Measurements from ENCODE around the gene HSD17B2. TPM values are rescaled to one million over a fixed set of nuclear protein-coding genes. Genes with fewer than 3 reads are reported as not detected.

Gene HSD17B2
- total and polyA plus RNA-seq, 2 of the 4 experiments (the other 2 are of a cell fraction) = 0.12 to 0.18 TPM

- no TSS peak for BruUV-seq (replicated peaks)
- H3K36me3 ChIP-seq (ENCODE audit: control insufficient read depth, insufficient read depth, low read length) = no peaks in the 10 kb centered on the region
- H3K27me3 ChIP-seq (ENCODE audit: control insufficient read depth, insufficient read depth, low read length) = no peaks in the 10 kb centered on the region
- intact Hi-C loops (cut with micrococcal nuclease) (loop anchor here (2.0 kb wide), 1 partner anchor 42 kb away; no protein-coding TSS in a partner anchor), dilution Hi-C loops (cut with HindIII; ENCODE audit: low sequenced_read_pairs, unreplicated experiment) (no loop called here), in situ Hi-C loops (cut with MboI; ENCODE audit: low sequenced_read_pairs) (no loop called here)
- H2AK5ac ChIP-seq (ENCODE audit: low read depth, low read length) = no peak overlapping the region
- no peak overlapping the region for H3K18ac ChIP-seq (ENCODE audit: low read depth, low read length)
- no peak overlapping the region for H3K14ac ChIP-seq (replicated peaks; ENCODE audit: low read depth, low read length)
- no peaks in the 10 kb centered on the region for H3K9me1 ChIP-seq (ENCODE audit: insufficient read depth, low read length)
- peak overlapping the region; percentile 90; the same call in 1 of the 2 replicates for H3K27ac ChIP-seq (ENCODE audit: insufficient read depth, low read length)
- no peak overlapping the region for H3K4ac ChIP-seq (ENCODE audit: low read depth, low read length)
- CTCF ChIA-PET = no interaction called here
- no peak overlapping the region for H3K4me3 ChIP-seq (ENCODE audit: insufficient read depth, low read depth, low read length)
- H4K91ac ChIP-seq (ENCODE audit: insufficient read depth, low read depth, low read length) = no peak overlapping the region
- TF ChIP-seq POLR2A (IDR thresholded peaks at IDR 0.05; ENCODE audit: low read depth, low read length) = no peak
- TF ChIP-seq ELK1 (IDR thresholded peaks at IDR 0.05; ENCODE audit: borderline replicate concordance, low read depth, low read length) = no peak
- TF ChIP-seq MAZ (IDR thresholded peaks at IDR 0.05; ENCODE audit: borderline replicate concordance, low read depth, low read length) = no peak
- no peak for TF ChIP-seq RCOR1 (IDR thresholded peaks at IDR 0.05; ENCODE audit: insufficient replicate concordance, low read length)
- TF ChIP-seq BHLHE40 (IDR thresholded peaks at IDR 0.05; ENCODE audit: low read depth, low read length) = no peak
- TF ChIP-seq RFX5 (IDR thresholded peaks at IDR 0.05; ENCODE audit: low read depth, low read length) = no peak
- TF ChIP-seq NFE2L2 (IDR thresholded peaks at IDR 0.05; ENCODE audit: low read depth, low read length) = no peak
- TF ChIP-seq CEBPB (IDR thresholded peaks at IDR 0.05; ENCODE audit: low read depth, low read length) = no peak
- TF ChIP-seq FOS (IDR thresholded peaks at IDR 0.05; ENCODE audit: low read depth, low read length) = no peak
- no peak for TF ChIP-seq SMC3 (IDR thresholded peaks at IDR 0.05; ENCODE audit: low read depth, low read length)
- TF ChIP-seq USF2 (IDR thresholded peaks at IDR 0.05; ENCODE audit: low read depth, low read length) = no peak
- TF ChIP-seq RAD21 (IDR thresholded peaks at IDR 0.05; ENCODE audit: low read length) = no peak
- TF ChIP-seq CHD1 (IDR thresholded peaks at IDR 0.05; ENCODE audit: low read depth, low read length) = no peak
- TF ChIP-seq CTCF (conservative IDR thresholded peaks at IDR 0.05; ENCODE audit: low read depth, low read length) = no peak
- no peak for TF ChIP-seq MAFK (IDR thresholded peaks at IDR 0.05; ENCODE audit: low read depth, low read length)
- no peak for TF ChIP-seq MXI1 (IDR thresholded peaks at IDR 0.05; ENCODE audit: borderline replicate concordance, low read depth, low read length)
- peak; percentile 56; the same call in 1 of the 2 replicates for ATAC-seq (ENCODE audit: low read depth)
- no peak overlapping the region for H4K8ac ChIP-seq (ENCODE audit: low read depth in 2 of 2, low read length in 2 of 2)
- H2AFZ ChIP-seq (replicated peaks; ENCODE audit: low read length, poor library complexity) = no peak overlapping the region
- no peaks in the 10 kb centered on the region for H4K20me1 ChIP-seq (ENCODE audit: insufficient read depth, low read length)
- H3K23ac ChIP-seq (ENCODE audit: low read depth, low read length) = no peak overlapping the region
- H3K79me1 ChIP-seq (ENCODE audit: low read depth in 1 of 2, low read length in 2 of 2) = no peaks in the 10 kb centered on the region
- H3K56ac ChIP-seq (ENCODE audit: extremely low read depth, insufficient read depth, low read length) = no peak overlapping the region
- peak overlapping the region; percentile 51 for H3K4me2 ChIP-seq (ENCODE audit: low read depth, low read length)
- no peak overlapping the region for H2AK9ac ChIP-seq (replicated peaks; ENCODE audit: low read depth, low read length, poor library complexity)
- no peaks in the 10 kb centered on the region for H3K9me3 ChIP-seq (ENCODE audit: control insufficient read depth, insufficient read depth, low read length)
- no peak overlapping the region for H2BK15ac ChIP-seq (ENCODE audit: low read depth, low read length)
- H3K9ac ChIP-seq (ENCODE audit: low read depth, low read length) = no peak overlapping the region
- no peak for DNase-seq
- WGBS, 2 experiments (ENCODE audit: extremely low coverage in 2 of 2, insufficient read length in 1 of 2) = no CpG with 5 or more reads among the region's 1 CpG
- H2BK120ac ChIP-seq (ENCODE audit: low read depth, low read length) = no peak overlapping the region
- POLR2A ChIA-PET (ENCODE audit: unreplicated experiment) = no interaction called here
- H2BK20ac ChIP-seq (ENCODE audit: low read depth, low read length) = no peak overlapping the region
- H4K5ac ChIP-seq (ENCODE audit: low read depth, low read length) = no peak overlapping the region
- H3K4me1 ChIP-seq (ENCODE audit: control insufficient read depth, insufficient read depth, low read length) = peaks cover 2% of the 10 kb centered on the region; the same call in 1 of the 2 replicates
- peak overlapping the region; percentile 34 for H2BK5ac ChIP-seq (ENCODE audit: low read depth, low read length, poor library complexity, severe bottlenecking)
Measured at GRCh38 chr16:82116535-82116934, 81.5 kb downstream of the HSD17B2 start.

Data from IMR-90 (cell line).